Body of pancreas (tissue), 4 donors: Measurements from ENCODE around the gene ALPP. TPM values are rescaled to one million over a fixed set of nuclear protein-coding genes. Genes with fewer than 3 reads are reported as not detected.

Source experiments
- ATAC-seq: fragments of 150-250 bp; one replicate; pipeline ENCODE4 v1.9.1; 2016
- DNase-seq, 4 donors: peaks; one replicate each; pipeline ENCODE4 v3.0.0-alpha.2; 2019
- H3K27ac ChIP-seq, 4 donors: fragments of 200-600 bp; sonication (generic); 1 replicate in 3 of 4; 2 replicates in 1 of 4; pipeline versions ENCODE4 v1.5.1 to v1.6.1; 2016 to 2019; ENCODE audit warnings: mild to moderate bottlenecking in 1 of 4, mixed read lengths in 1 of 4, moderate library complexity in 1 of 4
- H3K27me3 ChIP-seq, 2 donors: fragments of 200-600 bp; sonication (generic); one replicate each; pipeline ENCODE4 v1.6.0; 2016; ENCODE audit warnings: mild to moderate bottlenecking in 1 of 2
- H3K36me3 ChIP-seq, 2 donors: fragments of 200-600 bp; sonication (generic); replicated peaks in 1 of 2; 2 replicates each; pipeline ENCODE4 v1.5.1; 2016; ENCODE audit warnings: low read depth in 2 of 2; ENCODE audit not compliant: insufficient read depth in 1 of 2
- H3K4me1 ChIP-seq: fragments of 200-600 bp; sonication (generic); one replicate; pipeline ENCODE4 v1.6.0; 2016
- H3K4me3 ChIP-seq, 2 donors: fragments of 200-600 bp; sonication (generic); 1 replicate in 1 of 2; 2 replicates in 1 of 2; pipeline ENCODE4 v1.5.1; 2016 to 2019
- H3K9me3 ChIP-seq, 3 donors: fragments of 200-600 bp; sonication (generic); 1 replicate in 2 of 3; 2 replicates in 1 of 3; pipeline ENCODE4 v1.5.1; 2016
- CTCF ChIP-seq, 7 experiments: fragments of 450-650 bp in 4 of 7; fragments of 200-600 bp in 3 of 7; sonication (generic) in 3 of 7; IDR thresholded peaks; one replicate each; pipeline ENCODE4 v1.5.1; 2016 to 2019; ENCODE audit warnings: antibody characterized with exemption in 7 of 7
- POLR2A ChIP-seq, 3 donors: fragments of 450-650 bp; IDR thresholded peaks; one replicate each; pipeline ENCODE4 v1.6.1; 2016; ENCODE audit warnings: antibody characterized with exemption in 3 of 3, mild to moderate bottlenecking in 2 of 3
- WGBS, 2 donors: methylation state at CpG; one replicate each; pipeline ENCODE4 v1.1.5; 2017; 5-methylcytosine and 5-hydroxymethylcytosine counted together
- intact Hi-C: fragments of 100-400 bp; cut with DNase I; formaldehyde crosslinking; loops from one replicate; pipeline ENCODE4 v1.15.1; 2023
- total RNA-seq, 2 donors: library from RNA; depleted of rRNA; stranded (reverse); fragments of >200 nt; gene quantifications; one replicate each; pipeline ENCODE4 v1.1.0, GENCODE V29; 2016

Gene ALPP
- total RNA-seq, 2 donors from 2014 or later = 0.52 TPM; not detected in 1

- no peak overlapping the region for H3K4me3 ChIP-seq
- intact Hi-C loops = no loop called here
- H3K9me3 ChIP-seq = no peaks in the 10 kb centered on the region
- no peak for DNase-seq
- TF ChIP-seq POLR2A (IDR thresholded peaks at IDR 0.05) (no peak), CTCF (IDR thresholded peaks at IDR 0.05) (no peak)
- H3K27me3 ChIP-seq = no peaks in the 10 kb centered on the region
- no peaks in the 10 kb centered on the region for H3K36me3 ChIP-seq
- no peak for ATAC-seq
- no peak overlapping the region for H3K27ac ChIP-seq
- 65 to 81% methylated on average over 5 of the region's 5 CpGs for WGBS, 2 donors
- H3K4me1 ChIP-seq = no peaks in the 10 kb centered on the region
Measured at GRCh38 chr2:232398293-232399034, 19.9 kb downstream of the ALPP start.

- Histone ChIP-seq H3K4me3 (no peak overlapping the region), H3K27me3 (no peaks in the 10 kb centered on the region), H3K36me3 (no peaks in the 10 kb centered on the region), H3K9me3 (no peaks in the 10 kb centered on the region), H3K4me1 (no peaks in the 10 kb centered on the region), H3K27ac (no peak overlapping the region)
- 52 to 58% methylated on average over 9 of the region's 9 CpGs for WGBS, 2 donors
- TF ChIP-seq CTCF (IDR thresholded peaks at IDR 0.05) (no peak), POLR2A (IDR thresholded peaks at IDR 0.05) (no peak)
- ATAC-seq (no peak), DNase-seq (no peak)
- intact Hi-C loops = no loop called here
Measured at GRCh38 chr2:232400256-232401015, 21.9 kb downstream of the ALPP start.

GRCh38 chr2:232402518-232402917 lies 24.0 kb downstream of the ALPP start:
- Histone ChIP-seq H3K27me3 (no peaks in the 10 kb centered on the region), H3K9me3 (no peaks in the 10 kb centered on the region), H3K27ac (no peak overlapping the region), H3K4me1 (no peaks in the 10 kb centered on the region), H3K4me3 (no peak overlapping the region), H3K36me3 (no peaks in the 10 kb centered on the region)
- 87 to 98% methylated on average over 3 of the region's 3 CpGs for WGBS, 2 donors
- TF ChIP-seq POLR2A (IDR thresholded peaks at IDR 0.05) = no peak
- TF ChIP-seq CTCF (IDR thresholded peaks at IDR 0.05) = no peak
- intact Hi-C loops = no loop called here
- DNase-seq = no peak
- ATAC-seq = no peak

GRCh38 chr2:232405943-232406510 lies 27.5 kb downstream of the ALPP start:
- no peak for ATAC-seq
- Histone ChIP-seq H3K36me3 (no peaks in the 10 kb centered on the region), H3K27me3 (no peaks in the 10 kb centered on the region), H3K9me3 (no peaks in the 10 kb centered on the region), H3K27ac (no peak overlapping the region), H3K4me1 (no peaks in the 10 kb centered on the region), H3K4me3 (no peak overlapping the region)
- no peak for DNase-seq
- intact Hi-C loops = no loop called here
- WGBS, 2 donors = 79 to 96% methylated on average over 11 of the region's 11 CpGs
- TF ChIP-seq POLR2A (IDR thresholded peaks at IDR 0.05) (no peak), CTCF (IDR thresholded peaks at IDR 0.05) (no peak)
